T-helper 2 cell (primary cell): ENCODE data around the gene DLX2.
"Not testable (repeated sequence)": the region's sequence is repeated elsewhere in the genome, so short reads cannot be mapped to it uniquely, and the experiment has no call there.

Source experiments
- DNase-seq, 5 experiments: peaks; one replicate each; pipeline versions ENCODE4 v3.0.0 to v3.0.0-alpha.2; 2012 to 2022

DLX2 gene

DNA sequence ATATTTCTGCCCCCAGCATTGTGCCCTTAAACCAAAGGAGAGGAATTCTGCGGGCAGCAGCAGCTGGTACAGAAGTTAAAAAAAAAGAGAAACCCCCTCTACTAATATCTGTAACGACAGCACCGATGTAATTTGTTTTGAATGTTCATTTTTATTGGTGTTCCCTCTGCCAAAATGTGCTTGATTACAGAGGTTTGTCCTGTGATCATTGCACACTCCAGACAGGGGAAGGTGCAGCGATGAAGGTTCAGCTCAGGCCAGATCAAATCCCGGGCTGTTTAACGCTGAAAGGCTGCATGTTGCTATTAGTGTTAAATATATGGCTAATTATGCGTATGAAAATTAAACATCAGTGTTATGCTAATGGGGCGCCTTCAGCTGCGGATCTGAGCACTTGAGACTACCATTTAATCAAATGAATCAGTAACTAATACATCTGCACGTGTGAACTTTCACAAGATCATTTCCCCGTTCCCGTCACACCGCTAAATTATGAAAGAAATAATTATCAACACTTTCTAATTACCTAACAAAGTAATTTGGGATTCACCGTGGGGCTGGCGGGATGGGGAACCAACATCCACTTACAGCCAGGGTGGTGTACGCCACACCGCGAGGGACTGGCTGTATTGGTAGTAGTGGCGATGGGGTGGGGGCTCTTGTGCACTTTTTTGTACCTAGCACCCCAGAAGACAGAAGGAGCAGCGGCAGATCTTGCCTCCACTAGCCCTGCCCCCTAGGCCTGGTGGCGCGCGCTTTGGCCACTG lies 18.9 kb downstream of the DLX2 start:
- DNase-seq = no peak

- DNase-seq = no peak
These were observed 19.6 kb downstream of the DLX2 start for GRCh38 chr2:172082944-172083627.

GRCh38 chr2:172082105-172082943 lies 20.4 kb downstream of the DLX2 start:
- DNase-seq = no peak

DNA sequence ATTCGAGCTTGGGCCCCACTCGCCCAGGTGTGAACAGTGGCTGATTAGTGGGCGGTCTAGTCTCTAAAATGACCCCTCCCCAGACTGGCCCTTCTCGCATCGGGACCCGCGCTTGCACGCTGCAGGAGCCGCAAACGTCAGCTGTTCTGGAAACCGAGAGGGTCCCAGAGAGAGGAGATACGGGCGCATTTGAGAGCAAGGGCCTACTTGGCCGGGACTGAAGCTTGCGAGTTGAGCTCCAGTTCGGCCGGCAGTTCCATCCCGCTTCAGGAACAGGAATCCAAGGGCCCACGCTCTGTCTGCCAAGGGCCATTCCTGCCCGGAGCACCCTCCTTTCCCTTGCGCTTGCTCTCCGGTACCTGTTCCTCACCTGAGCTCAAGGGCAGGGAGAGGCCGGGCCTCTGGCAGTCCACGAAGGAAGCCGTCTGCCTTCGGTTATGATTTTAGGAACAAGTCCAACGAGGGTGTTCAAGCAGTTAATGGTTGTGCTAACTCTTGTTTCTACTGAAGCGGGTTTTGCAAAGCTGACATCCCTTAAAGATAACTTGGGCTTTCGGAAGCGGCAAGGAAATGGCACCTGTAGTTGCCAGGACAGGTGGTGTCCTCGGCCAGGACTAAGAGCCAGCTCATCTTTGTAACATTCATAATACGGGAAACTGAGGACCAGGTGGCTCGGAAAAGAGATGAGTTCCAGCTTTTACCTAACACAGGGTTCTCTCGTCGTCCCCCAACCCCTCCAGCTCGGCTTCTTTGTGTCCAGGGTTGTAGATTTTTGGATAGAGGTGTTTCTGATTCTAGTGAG lies 21.3 kb downstream of the DLX2 start:
- no peak for DNase-seq

GRCh38 chr2:172080641-172081220 lies 22.0 kb downstream of the DLX2 start:
- DNase-seq = no peak

DNA sequence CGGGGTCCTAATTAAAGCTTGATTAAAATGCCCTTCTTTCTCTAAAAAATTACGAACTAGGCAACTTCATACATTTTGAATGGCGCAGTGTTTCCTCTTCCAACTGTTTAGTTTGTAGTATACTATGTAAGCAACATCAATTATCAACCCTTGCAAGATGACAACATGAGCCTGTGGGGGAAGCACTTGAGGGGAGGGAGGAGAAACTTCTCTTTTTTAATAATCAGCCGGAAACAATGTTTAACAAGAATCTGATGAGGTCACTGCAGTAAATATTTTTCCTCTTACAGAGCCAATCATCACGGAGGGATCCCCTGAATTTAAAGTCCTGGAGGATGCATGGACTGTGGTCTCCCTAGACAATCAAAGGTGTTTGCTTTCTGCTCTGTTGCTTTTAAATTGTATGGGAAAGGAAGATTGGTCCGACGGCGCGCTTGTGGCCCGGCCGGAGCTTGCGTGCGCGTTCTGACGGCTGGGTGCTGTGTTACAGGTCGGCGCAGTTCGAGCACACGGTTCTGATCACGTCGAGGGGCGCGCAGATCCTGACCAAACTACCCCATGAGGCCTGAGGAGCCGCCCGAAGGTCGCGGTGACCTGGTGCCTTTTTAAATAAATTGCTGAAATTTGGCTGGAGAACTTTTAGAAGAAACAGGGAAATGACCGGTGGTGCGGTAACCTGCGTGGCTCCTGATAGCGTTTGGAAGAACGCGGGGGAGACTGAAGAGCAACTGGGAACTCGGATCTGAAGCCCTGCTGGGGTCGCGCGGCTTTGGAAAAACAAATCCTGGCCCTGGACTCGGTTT lies 22.7 kb downstream of the DLX2 start:
- no peak for DNase-seq

DNA sequence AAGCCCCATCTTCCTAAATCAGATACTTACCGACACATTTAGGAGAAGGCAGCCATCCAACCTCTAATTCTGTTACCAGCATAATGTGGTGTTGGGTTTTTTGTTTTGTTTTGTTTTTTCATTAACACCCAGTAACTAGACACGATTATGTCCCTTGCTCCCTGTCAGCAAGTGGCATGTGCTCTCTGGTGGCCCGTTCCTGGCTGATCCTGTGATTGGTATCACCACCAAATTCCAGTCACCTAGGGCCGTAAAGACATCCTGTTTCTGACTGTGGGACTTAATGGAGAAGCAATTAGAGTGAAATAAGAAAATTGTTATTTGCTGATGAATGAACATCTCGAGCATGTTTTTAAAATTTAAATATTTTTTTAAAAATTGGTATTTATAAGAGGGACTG lies 23.3 kb downstream of the DLX2 start:
- no peak for DNase-seq

DNA sequence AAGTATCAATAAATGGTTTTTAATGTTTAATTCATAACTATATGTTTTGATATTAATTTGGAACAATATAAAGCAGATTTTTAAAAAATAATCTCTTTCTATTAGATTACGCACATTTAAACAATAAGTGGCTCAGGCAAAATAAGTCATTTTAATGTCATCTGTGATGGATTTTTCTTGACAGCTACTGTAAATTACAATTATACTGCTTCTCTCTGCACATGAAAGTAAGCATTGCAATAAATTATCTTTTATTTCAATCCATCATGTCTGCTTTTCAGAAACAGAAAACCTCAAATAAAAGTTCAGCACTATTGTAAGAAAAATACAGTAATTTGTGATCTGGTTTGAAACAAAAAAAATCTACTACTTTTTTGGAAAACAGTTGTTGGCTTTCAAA lies 28.4 kb downstream of the DLX2 start:
- no peak for DNase-seq

DNA sequence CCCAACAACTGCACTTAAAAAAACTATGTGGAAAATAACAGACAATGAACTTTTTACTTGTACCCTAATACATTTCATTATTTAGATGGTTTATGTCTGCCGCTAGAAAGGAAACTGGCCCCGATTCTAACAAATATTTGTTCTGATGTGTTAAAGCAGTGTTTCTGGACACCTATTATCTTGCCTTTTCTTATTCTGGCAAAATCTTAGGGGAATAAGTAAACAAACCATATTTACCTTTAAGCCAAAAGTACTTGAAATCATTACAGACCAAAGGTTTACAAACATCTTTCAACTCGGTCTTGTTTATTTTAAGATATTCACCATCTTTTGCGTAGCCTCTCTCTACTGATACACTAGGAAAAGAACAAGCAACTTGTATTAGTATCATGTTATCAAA lies 29.2 kb downstream of the DLX2 start:
- no peak for DNase-seq

GRCh38 chr2:172072706-172073105 lies 30.0 kb downstream of the DLX2 start:
- no peak for DNase-seq

- no peak for DNase-seq
These were observed 30.4 kb downstream of the DLX2 start for GRCh38 chr2:172072303-172072702.

- no peak for DNase-seq
These were observed 31.8 kb downstream of the DLX2 start for GRCh38 chr2:172070936-172071335.

DNA sequence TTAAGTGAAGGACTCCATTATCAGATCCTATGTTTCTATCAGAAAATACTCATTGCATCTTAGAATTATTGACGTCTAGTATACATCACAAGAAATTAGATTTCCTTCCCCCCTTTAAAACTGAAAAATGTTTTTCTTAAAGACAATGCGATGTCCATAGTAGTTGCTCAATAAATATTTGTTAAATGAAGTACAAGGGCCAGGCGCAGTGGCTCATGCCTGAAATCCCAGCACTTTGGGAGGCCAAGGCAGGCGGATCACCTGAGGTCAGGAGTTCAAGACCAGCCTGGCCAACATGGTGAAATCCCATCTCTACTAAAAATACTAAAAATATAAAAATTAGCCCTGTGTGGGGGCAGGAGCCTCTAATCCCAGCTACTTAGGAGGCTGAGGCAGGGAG lies 34.8 kb downstream of the DLX2 start:
- not testable (repeated sequence) for DNase-seq

- DNase-seq = no peak
These were observed 36.3 kb downstream of the DLX2 start for GRCh38 chr2:172066394-172066886.

DNA sequence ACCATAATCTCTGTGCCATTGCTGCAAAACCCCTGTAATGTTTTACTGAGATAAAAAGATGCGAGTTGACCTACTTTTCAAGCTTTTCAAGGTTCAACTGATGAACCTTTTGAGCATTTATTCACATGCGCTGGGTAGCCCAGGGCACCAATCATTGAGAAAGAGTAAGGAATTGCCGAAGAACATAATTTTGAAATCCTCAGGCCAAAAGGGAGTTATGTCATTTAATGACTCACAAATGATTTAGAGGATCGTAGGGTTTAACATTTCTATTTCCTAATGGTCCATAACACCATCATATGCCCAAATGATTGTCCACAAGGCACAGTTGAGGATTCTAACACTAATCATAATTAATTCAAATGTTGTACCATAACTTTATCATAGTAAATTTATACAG lies 37.6 kb downstream of the DLX2 start:
- no peak for DNase-seq

DNA sequence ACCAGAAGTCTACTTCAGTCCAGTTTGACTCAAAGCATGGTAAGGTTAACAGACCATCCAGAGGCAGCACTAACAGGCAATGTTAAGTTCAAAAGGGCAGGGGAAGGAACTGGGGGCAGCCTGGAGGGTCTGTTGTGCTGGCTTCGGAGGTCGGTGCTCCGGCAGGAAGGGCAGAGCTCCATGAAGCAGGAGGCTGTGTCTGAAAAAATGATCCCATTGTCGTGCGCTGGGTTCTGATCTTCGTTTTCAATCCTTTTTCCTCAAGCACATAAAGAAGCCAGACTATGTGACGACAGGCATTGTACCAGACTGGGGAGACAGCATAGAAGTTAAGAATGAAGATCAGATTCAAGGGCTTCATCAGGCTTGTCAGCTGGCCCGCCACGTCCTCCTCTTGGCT lies 39.3 kb downstream of the DLX2 start:
- DNase-seq = no peak

DNA sequence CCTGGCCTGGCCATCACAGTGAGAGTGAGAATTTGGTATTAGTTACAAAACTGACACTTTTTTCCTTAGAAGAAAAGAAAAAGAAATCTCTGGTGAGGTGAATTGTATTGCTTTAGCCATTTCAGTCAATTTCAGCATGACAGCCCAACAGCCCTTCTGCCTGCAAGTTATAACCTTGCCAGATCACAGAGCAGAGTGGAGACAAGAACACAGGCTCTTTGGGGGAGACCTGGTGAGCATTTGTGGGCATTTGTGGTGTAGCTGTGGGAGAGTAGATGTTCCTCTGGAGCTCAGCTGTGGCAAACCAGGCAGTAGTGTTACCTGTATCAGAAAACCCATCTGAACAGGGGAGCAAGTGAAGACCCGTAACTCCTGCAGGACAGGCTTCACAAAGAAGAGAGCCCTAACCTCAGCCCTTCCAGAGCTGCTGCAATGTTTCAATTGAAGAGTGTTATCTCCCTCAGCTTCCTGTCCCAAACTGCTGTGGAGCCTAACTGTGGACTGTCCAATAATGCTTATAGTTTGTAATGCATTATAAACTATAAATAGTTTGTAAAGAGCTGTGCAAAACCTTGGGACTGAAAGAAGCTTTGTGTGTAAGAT lies 40.2 kb downstream of the DLX2 start:
- DNase-seq = no peak

GRCh38 chr2:172060118-172060517 lies 42.6 kb downstream of the DLX2 start:
- not testable (repeated sequence) for DNase-seq

GRCh38 chr2:172058660-172059059 lies 44.0 kb downstream of the DLX2 start:
- DNase-seq = no peak

GRCh38 chr2:172056293-172056692 lies 46.4 kb downstream of the DLX2 start:
- no peak for DNase-seq

DNA sequence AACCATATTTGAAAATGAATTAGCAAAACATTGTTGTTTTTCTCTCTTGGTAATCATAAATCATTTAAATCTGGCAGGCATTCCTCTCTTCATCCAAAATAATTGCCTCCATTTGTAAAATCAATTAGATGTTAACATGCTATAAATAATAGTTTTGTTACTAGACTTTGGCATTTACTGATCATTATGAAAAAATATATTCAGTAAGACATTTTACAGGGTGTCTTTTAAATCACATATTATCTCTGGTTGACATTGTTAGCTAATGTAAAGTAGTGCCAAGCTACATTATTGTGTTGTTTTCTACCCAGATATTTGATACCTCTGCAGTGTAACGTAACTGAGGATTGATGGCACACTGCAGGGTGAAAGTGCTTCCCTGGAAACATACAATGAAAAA lies 49.2 kb downstream of the DLX2 start:
- DNase-seq = no peak
